Astrocyte of the cerebellum (primary cell): ENCODE measurements around the gene VMP1.

Experiments
- DNase-seq: peaks from one replicate; pipeline ENCODE4 v3.0.0-alpha.2; 2011; ENCODE audit warnings: low read depth
- H3K4me3 ChIP-seq: 2 replicates; pipeline ENCODE4 v1.5.1; 2011; ENCODE audit warnings: mild to moderate bottlenecking, low read depth, low read length, moderate library complexity
- CTCF ChIP-seq: IDR thresholded peaks from 2 replicates; pipeline ENCODE4 v1.5.1; 2012; ENCODE audit warnings: low read length, low read depth, moderate library complexity, mild to moderate bottlenecking; ENCODE audit errors: missing control alignments
- in situ Hi-C: cut with HindIII; loops from 2 replicates; pipeline ENCODE4 v1.10.0; 2017; ENCODE audit warnings: low sequenced_read_pairs

Gene VMP1

GRCh38 chr17:59830007-59830630 is 122.7 kb downstream of the VMP1 start:
- TF ChIP-seq CTCF: no peak
- no peak for DNase-seq
- peak overlapping the region; percentile 23 for H3K4me3 ChIP-seq
- in situ Hi-C loops: no loop called here

DNA sequence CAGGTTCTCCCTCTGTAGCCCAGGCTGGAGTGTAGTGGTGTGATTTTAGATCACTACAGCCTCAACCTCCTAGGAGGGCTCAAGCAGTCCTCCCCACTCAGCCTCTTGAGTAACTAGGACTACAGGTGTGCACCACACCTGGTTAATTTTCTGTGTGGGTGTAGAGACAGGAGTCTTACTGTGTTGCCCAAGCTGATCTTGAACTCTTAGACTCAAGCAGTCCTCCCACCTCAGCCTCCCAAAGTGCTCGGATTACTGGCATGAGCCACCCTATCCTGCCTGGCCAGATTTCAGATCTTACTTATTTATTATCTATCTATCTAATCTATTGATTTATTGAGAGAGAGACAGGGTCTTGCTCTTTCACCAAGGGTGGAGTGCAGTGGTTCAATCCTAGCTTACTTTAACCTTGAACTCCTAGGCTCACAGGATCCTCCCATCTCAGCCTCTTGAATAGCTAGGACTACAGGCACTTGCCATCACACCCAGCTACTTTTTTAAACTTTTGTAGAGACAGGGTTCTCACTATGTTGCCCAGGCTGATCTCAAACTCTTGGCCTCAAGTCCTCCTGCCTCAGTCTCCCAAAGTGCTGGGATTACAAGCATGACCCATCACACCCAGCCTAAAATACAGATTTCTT is 123.5 kb downstream of the VMP1 start:
- in situ Hi-C loops: no loop called here
- TF ChIP-seq CTCF: no peak
- no peak overlapping the region for H3K4me3 ChIP-seq

GRCh38 chr17:59832883-59833379 is 125.5 kb downstream of the VMP1 start:
- no peak overlapping the region for H3K4me3 ChIP-seq
- in situ Hi-C loops: no loop called here
- DNase-seq: no peak
- no peak for TF ChIP-seq CTCF

More for the DNA sequence above, 123.5 kb downstream of the VMP1 start:
- DNase-seq: no peak

DNA sequence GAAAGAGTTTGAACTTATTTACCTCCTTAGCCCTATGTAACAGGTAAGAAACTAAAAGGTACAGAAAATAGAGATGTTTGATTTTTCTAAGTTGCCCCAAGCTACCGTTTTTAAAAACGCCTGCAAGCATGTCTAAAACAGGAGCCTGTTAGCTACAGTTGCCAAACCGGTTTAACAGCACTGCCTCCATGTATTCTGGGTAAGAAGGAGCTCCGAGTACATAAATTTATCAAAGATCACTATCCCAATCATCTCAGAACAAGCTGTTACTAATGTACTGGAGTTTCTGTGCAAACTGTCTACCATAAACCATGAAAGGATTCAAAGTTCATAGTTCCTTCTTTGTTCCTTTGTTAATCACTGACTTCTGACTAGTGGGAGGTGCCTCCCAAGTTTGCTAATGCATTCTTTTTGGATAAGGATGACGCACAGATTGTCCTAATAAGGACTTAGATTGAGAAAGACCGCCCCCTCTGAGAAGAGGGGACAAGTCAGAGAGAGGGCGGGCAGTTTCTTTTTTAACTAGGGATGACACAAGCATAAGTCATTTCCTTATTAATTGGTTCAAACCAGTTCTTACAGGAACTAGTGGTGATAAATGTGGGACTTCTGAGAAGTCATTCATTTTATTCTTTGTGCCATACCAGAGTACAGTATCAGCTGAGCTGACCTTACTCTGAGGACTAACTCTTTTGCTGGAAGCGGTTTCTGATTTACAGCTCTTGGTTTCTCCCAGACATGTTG is 130.0 kb downstream of the VMP1 start:
- peak; percentile 99 for DNase-seq
- in situ Hi-C loops: no loop called here
- peak overlapping the region; percentile 98 for H3K4me3 ChIP-seq
- TF ChIP-seq CTCF: no peak

- in situ Hi-C loops: no loop called here
- TF ChIP-seq CTCF: no peak
Measured at GRCh38 chr17:59838052-59838916, 130.8 kb downstream of the VMP1 start.

More at GRCh38 chr17:59838052-59838916, 130.8 kb downstream of the VMP1 start:
- no peak for DNase-seq
- peak overlapping the region; percentile 98 for H3K4me3 ChIP-seq
